HG03575 (cell line): ENCODE measurements around the gene CHAT.

Experiments
- ATAC-seq: cut with Tn5 transposase; IDR thresholded peaks from one replicate; pipeline ENCODE4 v1.9.1; 2021; ENCODE audit not compliant: unreplicated experiment, insufficient number of reproducible peaks, low FRiP score; ENCODE audit errors: extremely low read depth

Gene CHAT

DNA sequence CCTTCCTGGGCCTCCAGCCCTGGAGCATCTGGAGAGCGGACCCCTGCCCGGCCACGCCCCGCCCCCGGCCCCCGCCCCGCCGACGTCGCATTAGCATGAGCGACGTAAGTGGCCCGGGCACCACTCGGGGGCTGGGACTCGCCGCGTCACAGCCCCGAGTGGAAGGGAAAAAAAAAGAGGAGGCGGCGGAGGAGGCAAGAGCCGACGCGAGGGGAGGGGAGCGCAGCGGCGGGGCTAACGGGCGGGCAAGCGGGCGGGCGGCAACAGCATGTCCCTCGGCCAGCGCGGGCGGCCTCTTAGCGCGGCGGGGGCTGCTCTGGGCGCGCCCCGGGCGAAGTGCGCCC is 3.8 kb upstream of the CHAT start, which contains the start of gene SLC18A3:
Gene SLC18A3 (plus strand): TSS at position 197 of the 344 bp plus-strand sequence. CDS start 431 bp downstream, outside the sequence.
- ATAC-seq: no peak

DNA sequence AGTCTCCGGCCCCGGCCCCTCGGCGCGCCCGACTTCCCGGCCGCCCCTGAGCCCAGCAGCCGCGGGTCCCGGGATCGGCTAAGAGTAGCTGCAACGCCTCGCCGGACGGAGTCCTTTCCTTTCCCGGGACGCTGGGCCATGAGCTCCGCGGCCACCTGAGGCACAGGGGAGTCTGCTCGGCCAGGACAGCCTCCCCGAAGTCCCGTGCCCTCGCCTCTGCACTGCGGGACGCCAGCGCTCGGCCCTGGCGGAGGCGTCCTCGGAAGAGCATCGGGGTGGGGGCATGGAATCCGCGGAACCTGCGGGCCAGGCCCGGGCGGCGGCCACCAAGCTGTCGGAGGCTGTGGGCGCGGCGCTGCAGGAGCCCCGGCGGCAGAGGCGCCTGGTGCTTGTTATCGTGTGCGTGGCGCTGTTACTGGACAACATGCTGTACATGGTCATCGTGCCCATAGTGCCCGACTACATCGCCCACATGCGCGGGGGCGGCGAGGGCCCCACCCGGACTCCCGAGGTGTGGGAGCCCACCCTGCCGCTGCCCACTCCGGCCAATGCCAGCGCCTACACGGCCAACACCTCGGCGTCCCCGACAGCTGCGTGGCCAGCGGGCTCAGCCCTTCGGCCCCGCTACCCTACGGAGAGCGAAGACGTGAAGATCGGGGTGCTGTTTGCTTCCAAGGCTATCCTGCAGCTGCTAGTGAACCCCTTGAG is 3.2 kb upstream of the CHAT start:
- ATAC-seq: no peak

DNA sequence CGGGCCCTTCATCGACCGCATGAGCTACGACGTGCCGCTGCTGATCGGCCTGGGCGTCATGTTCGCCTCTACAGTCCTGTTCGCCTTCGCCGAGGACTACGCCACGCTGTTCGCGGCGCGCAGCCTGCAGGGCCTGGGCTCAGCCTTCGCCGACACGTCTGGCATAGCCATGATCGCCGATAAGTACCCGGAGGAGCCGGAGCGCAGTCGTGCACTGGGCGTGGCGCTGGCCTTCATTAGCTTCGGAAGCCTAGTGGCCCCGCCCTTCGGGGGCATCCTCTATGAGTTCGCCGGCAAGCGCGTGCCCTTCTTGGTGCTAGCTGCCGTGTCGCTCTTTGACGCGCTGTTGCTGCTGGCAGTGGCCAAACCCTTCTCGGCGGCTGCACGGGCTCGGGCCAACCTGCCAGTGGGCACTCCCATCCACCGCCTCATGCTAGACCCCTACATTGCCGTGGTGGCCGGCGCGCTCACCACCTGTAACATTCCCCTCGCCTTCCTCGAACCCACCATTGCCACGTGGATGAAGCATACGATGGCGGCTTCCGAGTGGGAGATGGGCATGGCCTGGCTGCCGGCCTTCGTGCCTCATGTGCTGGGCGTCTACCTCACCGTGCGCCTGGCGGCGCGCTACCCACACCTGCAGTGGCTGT is 2.5 kb upstream of the CHAT start:
- ATAC-seq: no peak

DNA sequence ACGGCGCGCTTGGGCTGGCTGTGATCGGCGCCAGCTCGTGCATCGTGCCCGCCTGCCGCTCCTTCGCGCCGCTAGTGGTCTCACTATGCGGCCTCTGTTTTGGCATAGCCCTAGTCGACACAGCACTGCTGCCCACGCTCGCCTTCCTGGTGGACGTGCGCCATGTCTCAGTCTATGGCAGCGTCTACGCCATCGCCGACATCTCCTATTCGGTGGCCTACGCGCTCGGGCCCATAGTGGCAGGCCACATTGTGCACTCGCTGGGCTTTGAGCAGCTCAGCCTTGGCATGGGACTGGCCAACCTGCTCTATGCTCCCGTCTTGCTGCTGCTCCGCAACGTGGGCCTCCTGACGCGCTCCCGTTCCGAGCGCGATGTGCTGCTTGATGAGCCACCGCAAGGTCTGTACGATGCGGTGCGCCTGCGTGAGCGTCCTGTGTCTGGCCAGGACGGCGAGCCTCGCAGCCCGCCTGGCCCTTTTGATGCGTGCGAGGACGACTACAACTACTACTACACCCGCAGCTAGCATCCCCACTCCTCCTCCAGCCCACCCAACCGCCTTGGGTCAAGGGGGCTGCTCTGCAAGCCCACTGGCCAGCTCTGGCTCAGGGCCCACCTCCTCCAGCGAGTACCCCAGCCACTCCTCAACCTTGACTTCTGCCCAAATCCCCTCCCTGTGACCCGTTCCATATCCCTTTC is 1.9 kb upstream of the CHAT start:
- no peak for ATAC-seq

DNA sequence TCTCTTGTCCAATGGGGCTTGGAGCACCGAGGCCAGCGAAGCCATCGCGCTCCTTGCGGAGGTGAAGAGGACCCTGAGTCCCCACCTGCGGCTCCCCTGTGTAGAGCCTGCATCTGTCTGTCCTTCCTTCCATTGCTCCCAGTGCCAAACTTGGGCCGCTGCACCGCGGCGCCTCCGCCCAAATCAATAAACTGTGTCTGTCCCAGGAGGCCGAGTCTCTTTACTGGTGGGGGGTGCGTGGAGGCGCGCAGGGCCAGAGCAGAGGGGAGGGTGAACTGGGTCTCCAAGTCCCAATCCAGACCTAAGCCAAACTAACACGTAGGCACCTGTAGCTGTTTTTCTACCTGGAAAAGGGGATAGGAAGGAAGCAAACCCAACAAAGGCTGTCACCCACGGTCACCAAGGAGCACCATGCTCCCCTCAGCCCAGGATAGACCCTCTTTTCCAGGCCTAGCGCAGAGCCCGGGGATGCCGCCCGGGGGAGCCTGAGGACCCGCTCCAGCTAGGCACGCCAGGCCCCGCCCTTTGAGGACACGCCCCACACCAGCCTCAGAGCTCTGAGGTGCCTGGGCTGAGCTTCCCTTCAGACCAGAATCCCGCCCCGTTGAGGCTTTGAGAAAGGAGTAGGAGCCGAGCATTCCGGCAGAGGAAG is 1.2 kb upstream of the CHAT start:
- no peak for ATAC-seq

DNA sequence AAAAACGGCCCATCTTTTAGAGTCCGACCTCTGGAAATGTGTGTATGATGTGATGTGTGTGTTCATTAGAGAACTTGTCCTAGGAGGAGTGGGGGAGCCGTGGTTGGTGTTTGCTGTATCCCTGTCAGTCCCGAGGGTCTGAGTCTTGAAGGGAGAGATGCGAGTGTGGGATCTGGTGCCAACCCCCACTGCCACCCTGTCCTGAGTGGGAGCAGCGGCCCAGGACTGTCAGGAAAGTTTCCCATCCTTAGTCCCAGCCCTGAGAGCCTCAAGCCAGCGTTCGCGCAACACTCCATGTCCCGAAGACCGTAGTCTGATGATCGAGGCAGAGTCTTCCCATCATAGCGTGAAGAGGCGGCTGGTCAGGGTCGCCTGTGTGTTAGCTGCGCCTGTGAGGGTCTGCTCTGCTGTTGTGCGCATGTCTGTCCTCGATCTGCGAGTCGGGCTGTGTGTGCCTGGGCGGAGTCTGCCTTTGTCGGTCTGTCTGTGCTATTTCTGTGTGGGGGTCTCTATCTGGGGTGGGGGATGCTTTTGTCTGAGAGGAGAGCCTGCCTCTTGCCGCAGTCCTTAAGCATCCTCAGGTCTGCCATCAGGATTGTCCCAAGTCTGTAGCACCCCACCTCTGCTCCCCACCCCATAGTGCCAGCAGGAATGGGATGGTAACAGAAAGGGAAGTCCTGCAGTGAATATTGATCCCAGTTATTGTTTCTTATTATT is 514 bp upstream of the CHAT start:
- no peak for ATAC-seq

GRCh38 chr10:49614242-49615198 is 683 bp downstream of the CHAT start:
- no peak for ATAC-seq

- no peak for ATAC-seq
Observed at GRCh38 chr10:49615213-49615612, 1.4 kb downstream of the CHAT start.

DNA sequence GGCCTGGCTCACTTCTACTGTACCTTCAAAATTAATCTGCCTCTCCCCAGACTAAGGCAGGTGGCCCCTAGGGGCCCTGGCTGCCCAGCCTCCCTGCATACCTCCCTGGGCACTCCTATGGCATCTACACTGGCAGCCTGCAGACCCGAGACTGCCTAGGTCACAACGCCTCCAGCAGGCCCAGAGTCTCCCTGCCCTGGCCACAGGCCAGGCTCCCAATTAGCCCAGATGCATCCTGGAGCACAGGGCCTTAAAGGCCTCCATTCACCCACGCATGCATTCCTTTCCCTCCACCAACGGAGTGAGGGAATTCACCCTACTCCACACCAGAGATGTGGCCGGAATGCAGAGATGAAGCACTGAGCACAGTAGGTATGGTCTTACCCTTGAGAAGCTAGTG is 1.9 kb downstream of the CHAT start:
- ATAC-seq: no peak

- ATAC-seq: no peak
Observed at GRCh38 chr10:49616421-49617101, 2.7 kb downstream of the CHAT start.

DNA sequence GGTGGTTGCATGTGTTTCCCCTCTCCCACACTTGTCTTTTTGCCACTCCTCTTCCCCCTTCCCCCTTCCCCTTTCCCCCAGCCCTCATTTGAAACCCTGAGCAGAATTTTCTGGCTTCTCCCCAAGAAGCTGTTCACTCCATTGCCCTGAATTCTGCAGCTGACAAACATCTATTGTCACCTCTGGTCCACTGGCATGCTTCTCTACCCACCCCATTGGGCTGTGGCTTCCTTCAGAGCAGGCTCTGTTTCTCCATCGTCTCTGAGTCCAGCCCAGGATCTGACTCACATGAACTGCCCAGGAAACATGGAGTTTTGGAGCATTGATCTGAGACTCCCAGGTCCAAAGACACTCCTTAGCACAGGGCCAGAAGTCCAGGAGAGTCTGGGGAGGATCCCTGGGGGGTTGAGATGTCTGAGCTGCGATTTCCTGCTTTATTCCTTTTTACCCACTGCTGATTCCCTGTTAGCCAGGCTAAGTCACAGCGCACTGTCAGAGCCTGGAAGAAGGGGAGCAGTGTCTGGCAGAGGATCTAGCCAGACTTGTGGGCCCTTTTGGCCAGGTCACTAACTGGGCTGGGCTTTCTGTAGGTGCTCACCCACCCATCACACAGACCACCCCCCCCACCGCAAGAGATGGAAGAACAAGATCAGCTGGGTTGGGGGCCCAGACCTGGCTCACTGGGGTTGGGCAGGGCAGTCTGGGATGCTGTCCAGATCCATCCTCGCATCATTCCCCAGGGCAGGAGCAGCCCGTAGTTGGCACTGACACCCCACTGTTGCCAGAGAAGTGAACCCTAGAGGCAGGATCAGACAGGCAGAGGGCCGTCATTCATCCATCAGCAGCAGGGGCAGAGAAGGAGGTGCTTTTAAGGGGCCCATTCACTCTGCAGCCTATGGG is 3.5 kb downstream of the CHAT start:
- no peak for ATAC-seq

DNA sequence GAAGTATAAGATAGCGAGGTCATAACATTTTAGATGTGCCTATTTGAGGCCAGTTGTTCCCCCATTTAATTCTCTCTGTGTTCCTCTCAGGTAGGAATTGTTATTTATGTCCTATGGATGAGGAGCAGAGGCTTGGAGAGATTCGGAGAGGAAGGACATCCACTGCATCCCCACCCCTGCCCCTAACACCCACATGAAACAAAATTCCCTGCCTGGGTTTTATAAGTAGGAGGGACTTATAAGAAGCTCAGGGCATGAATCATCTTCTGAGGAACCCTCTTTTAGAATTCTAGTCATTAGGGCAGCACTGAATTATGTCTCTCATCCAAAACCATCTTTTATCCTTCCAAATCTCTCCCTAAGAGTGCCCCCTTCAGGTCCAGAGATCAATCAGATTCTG is 5.0 kb downstream of the CHAT start:
- no peak for ATAC-seq

DNA sequence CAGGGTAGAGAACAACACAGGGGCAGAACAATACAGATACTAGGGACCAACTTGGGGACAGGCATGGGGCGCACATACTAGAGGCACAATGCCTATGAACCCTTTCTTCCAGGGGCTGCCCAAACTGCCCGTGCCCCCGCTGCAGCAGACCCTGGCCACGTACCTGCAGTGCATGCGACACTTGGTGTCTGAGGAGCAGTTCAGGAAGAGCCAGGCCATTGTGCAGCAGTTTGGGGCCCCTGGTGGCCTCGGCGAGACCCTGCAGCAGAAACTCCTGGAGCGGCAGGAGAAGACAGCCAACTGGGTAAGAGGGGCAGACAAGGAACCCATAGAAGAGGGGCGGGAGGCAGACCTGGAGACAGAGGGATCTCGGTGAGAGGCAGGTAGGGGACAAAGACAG is 5.8 kb downstream of the CHAT start:
- ATAC-seq: no peak

- no peak for ATAC-seq
Observed at GRCh38 chr10:49620286-49620810, 6.5 kb downstream of the CHAT start.

GRCh38 chr10:49620841-49621378 is 7.1 kb downstream of the CHAT start:
- no peak for ATAC-seq

DNA sequence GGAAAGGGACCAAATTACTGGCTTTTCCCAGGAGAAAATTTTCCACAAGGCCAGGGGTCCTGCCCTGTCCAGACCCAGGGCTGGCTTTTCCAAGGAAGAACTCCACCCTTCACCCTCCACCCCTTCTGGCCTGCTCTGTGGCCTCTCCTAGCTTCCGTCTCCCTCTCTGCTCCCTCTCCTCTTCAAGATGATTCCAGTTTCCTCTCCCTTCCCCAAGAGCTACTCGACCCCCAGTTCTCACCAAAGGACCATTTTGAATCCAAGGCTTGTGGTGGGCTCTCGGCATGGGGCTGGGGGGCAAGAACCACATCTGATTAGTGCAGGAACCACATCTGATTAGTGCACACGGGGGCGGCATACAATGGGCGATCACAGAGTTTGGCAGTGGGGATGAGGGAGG is 7.7 kb downstream of the CHAT start:
- no peak for ATAC-seq
